Dendritic cell treated with granulocyte-macrophage colony-stimulating factor and Interleukin-4, amounts not matched to agents 40 ng/mL and 50 ng/mL, for 4 days (primary cell): ENCODE measurements around the gene AGXT.

Experiments used
- H3K27ac Mint-ChIP-seq: one replicate; pipeline ENCODE4 v1.8.0; 2022; ENCODE audit warnings: mild to moderate bottlenecking, mixed read lengths
- H3K27me3 Mint-ChIP-seq: one replicate; pipeline ENCODE4 v1.8.0; 2022; ENCODE audit warnings: mild to moderate bottlenecking, mixed read lengths
- H3K36me3 Mint-ChIP-seq: one replicate; pipeline ENCODE4 v1.8.0; 2022; ENCODE audit warnings: low read depth, mixed read lengths
- H3K4me1 Mint-ChIP-seq: one replicate; pipeline ENCODE4 v1.8.0; 2022; ENCODE audit warnings: low read depth, mixed read lengths
- H3K4me3 Mint-ChIP-seq: one replicate; pipeline ENCODE4 v1.8.0; 2022; ENCODE audit warnings: mild to moderate bottlenecking, moderate library complexity, mixed read lengths
- H3K9me3 Mint-ChIP-seq: one replicate; pipeline ENCODE4 v1.8.0; 2022; ENCODE audit warnings: mixed read lengths
- intact Hi-C: fragments of 100-400 bp; cut with micrococcal nuclease; formaldehyde crosslinking; loops from one replicate; pipeline ENCODE4 v1.15.0; 2022

AGXT gene

GRCh38 chr2:240878341-240878936 is 9.8 kb downstream of the AGXT start:
- intact Hi-C loops = no loop called here
- Mint-ChIP-seq H3K27ac (no peak overlapping the region), H3K36me3 (no peaks in the 10 kb centered on the region), H3K9me3 (no peaks in the 10 kb centered on the region), H3K4me3 (no peak overlapping the region), H3K4me1 (no peaks in the 10 kb centered on the region), H3K27me3 (no peaks in the 10 kb centered on the region)

GRCh38 chr2:240879105-240879504 is 10.5 kb downstream of the AGXT start:
- Mint-ChIP-seq H3K4me3 (no peak overlapping the region), H3K27me3 (no peaks in the 10 kb centered on the region), H3K36me3 (no peaks in the 10 kb centered on the region), H3K27ac (no peak overlapping the region), H3K4me1 (no peaks in the 10 kb centered on the region), H3K9me3 (no peaks in the 10 kb centered on the region)
- intact Hi-C loops = no loop called here

GRCh38 chr2:240881913-240882312 is 13.3 kb downstream of the AGXT start:
- no peaks in the 10 kb centered on the region for H3K36me3 Mint-ChIP-seq
- intact Hi-C loops = no loop called here
- peaks cover 9% of the 10 kb centered on the region for H3K9me3 Mint-ChIP-seq
- H3K27ac Mint-ChIP-seq = no peak overlapping the region
- peaks cover 14% of the 10 kb centered on the region for H3K4me1 Mint-ChIP-seq
- no peak overlapping the region for H3K4me3 Mint-ChIP-seq
- H3K27me3 Mint-ChIP-seq = no peaks in the 10 kb centered on the region

- Mint-ChIP-seq H3K27me3 (no peaks in the 10 kb centered on the region), H3K4me3 (no peak overlapping the region), H3K9me3 (peaks cover 9% of the 10 kb centered on the region), H3K27ac (no peak overlapping the region), H3K36me3 (no peaks in the 10 kb centered on the region), H3K4me1 (peaks cover 14% of the 10 kb centered on the region)
- intact Hi-C loops = no loop called here
These were observed 15.6 kb downstream of the AGXT start for GRCh38 chr2:240884221-240884620.

GRCh38 chr2:240884745-240885144 is 16.1 kb downstream of the AGXT start:
- no peak overlapping the region for H3K27ac Mint-ChIP-seq
- no peak overlapping the region for H3K4me3 Mint-ChIP-seq
- H3K36me3 Mint-ChIP-seq = no peaks in the 10 kb centered on the region
- H3K9me3 Mint-ChIP-seq = peaks cover 9% of the 10 kb centered on the region
- peaks cover 14% of the 10 kb centered on the region for H3K4me1 Mint-ChIP-seq
- intact Hi-C loops = no loop called here
- H3K27me3 Mint-ChIP-seq = no peaks in the 10 kb centered on the region

- H3K27ac Mint-ChIP-seq = no peak overlapping the region
- no peaks in the 10 kb centered on the region for H3K36me3 Mint-ChIP-seq
- H3K27me3 Mint-ChIP-seq = no peaks in the 10 kb centered on the region
These were observed 16.9 kb downstream of the AGXT start for GRCh38 chr2:240885566-240885965.

GRCh38 chr2:240886023-240886565 is 17.5 kb downstream of the AGXT start:
- Mint-ChIP-seq H3K27ac (no peak overlapping the region), H3K36me3 (no peaks in the 10 kb centered on the region), H3K27me3 (peaks cover under 1% of the 10 kb centered on the region), H3K9me3 (peaks cover 9% of the 10 kb centered on the region), H3K4me3 (no peak overlapping the region), H3K4me1 (peaks cover 14% of the 10 kb centered on the region)
- intact Hi-C loops = no loop called here

More at GRCh38 chr2:240885566-240885965, 16.9 kb downstream of the AGXT start:
- H3K9me3 Mint-ChIP-seq = peaks cover 9% of the 10 kb centered on the region
- peaks cover 14% of the 10 kb centered on the region for H3K4me1 Mint-ChIP-seq
- no peak overlapping the region for H3K4me3 Mint-ChIP-seq
- intact Hi-C loops = no loop called here

- Mint-ChIP-seq H3K36me3 (no peaks in the 10 kb centered on the region), H3K27ac (no peak overlapping the region), H3K27me3 (peaks cover 3% of the 10 kb centered on the region), H3K9me3 (peaks cover 9% of the 10 kb centered on the region), H3K4me3 (no peak overlapping the region), H3K4me1 (peaks cover 14% of the 10 kb centered on the region)
- intact Hi-C loops = no loop called here
These were observed 18.3 kb downstream of the AGXT start for GRCh38 chr2:240886678-240887609.

GRCh38 chr2:240887631-240888030 is 19.0 kb downstream of the AGXT start:
- Mint-ChIP-seq H3K4me3 (no peak overlapping the region), H3K27ac (no peak overlapping the region), H3K27me3 (peaks cover 3% of the 10 kb centered on the region), H3K36me3 (no peaks in the 10 kb centered on the region), H3K4me1 (peaks cover 14% of the 10 kb centered on the region), H3K9me3 (peaks cover 9% of the 10 kb centered on the region)
- intact Hi-C loops = no loop called here

- H3K4me3 Mint-ChIP-seq = no peak overlapping the region
- peaks cover 3% of the 10 kb centered on the region for H3K27me3 Mint-ChIP-seq
- peaks cover 14% of the 10 kb centered on the region for H3K4me1 Mint-ChIP-seq
- H3K9me3 Mint-ChIP-seq = peaks cover 9% of the 10 kb centered on the region
- no peak overlapping the region for H3K27ac Mint-ChIP-seq
- intact Hi-C loops = no loop called here
- H3K36me3 Mint-ChIP-seq = no peaks in the 10 kb centered on the region
These were observed 19.7 kb downstream of the AGXT start for GRCh38 chr2:240888130-240888889.

- H3K27ac Mint-ChIP-seq = no peak overlapping the region
- peaks cover 3% of the 10 kb centered on the region for H3K27me3 Mint-ChIP-seq
- no peak overlapping the region for H3K4me3 Mint-ChIP-seq
- H3K4me1 Mint-ChIP-seq = peaks cover 19% of the 10 kb centered on the region
- no peaks in the 10 kb centered on the region for H3K36me3 Mint-ChIP-seq
- H3K9me3 Mint-ChIP-seq = peaks cover 9% of the 10 kb centered on the region
- intact Hi-C loops = no loop called here
These were observed 20.4 kb downstream of the AGXT start for GRCh38 chr2:240888890-240889573.

- Mint-ChIP-seq H3K36me3 (no peaks in the 10 kb centered on the region), H3K9me3 (peaks cover 9% of the 10 kb centered on the region), H3K4me1 (peaks cover 19% of the 10 kb centered on the region), H3K4me3 (no peak overlapping the region), H3K27me3 (peaks cover 3% of the 10 kb centered on the region), H3K27ac (no peak overlapping the region)
- intact Hi-C loops = no loop called here
These were observed 21.3 kb downstream of the AGXT start for GRCh38 chr2:240889601-240890560.
